ENCODE results near the gene PPFIBP2.

Gene PPFIBP2

GRCh38 chr11:7513234-7514098, at the start of gene PPFIBP2:
PPFIBP2 (plus strand) TSS chr11:7513999; CDS start chr11:7549476, 35,477 bp downstream.
- DNase-seq, result peak; percentile 86

GRCh38 chr11:7467652-7468051, 46.1 kb upstream of the PPFIBP2 start:
- no peak for DNase-seq

- DNase-seq, result no peak
These were observed 44.4 kb upstream of the PPFIBP2 start for GRCh38 chr11:7469351-7469865.

- no peak for DNase-seq
These were observed 42.7 kb upstream of the PPFIBP2 start for GRCh38 chr11:7471071-7471470.

GRCh38 chr11:7473717-7474116, 40.1 kb upstream of the PPFIBP2 start:
- no peak for DNase-seq

GRCh38 chr11:7480113-7480512, 33.7 kb upstream of the PPFIBP2 start:
- no peak for DNase-seq

GRCh38 chr11:7484131-7484530, 29.7 kb upstream of the PPFIBP2 start:
- no peak for DNase-seq

GRCh38 chr11:7484645-7485044, 29.2 kb upstream of the PPFIBP2 start:
- DNase-seq, result no peak

- DNase-seq, result no peak
These were observed 28.4 kb upstream of the PPFIBP2 start, which contains the start of gene OLFML1 for GRCh38 chr11:7485186-7486097. OLFML1 (plus strand) TSS chr11:7485506; CDS start chr11:7485876, 370 bp downstream.

- no peak for DNase-seq
These were observed 27.6 kb upstream of the PPFIBP2 start for GRCh38 chr11:7486098-7486780.

- DNase-seq, result no peak
These were observed 27.0 kb upstream of the PPFIBP2 start for GRCh38 chr11:7486781-7487140.

- DNase-seq, result no peak
These were observed 26.4 kb upstream of the PPFIBP2 start for GRCh38 chr11:7487360-7487759.

GRCh38 chr11:7488681-7489080, 25.1 kb upstream of the PPFIBP2 start:
- DNase-seq, result no peak

GRCh38 chr11:7489376-7489775, 24.4 kb upstream of the PPFIBP2 start:
- no peak for DNase-seq

GRCh38 chr11:7490054-7490453, 23.7 kb upstream of the PPFIBP2 start:
- DNase-seq, result no peak

- no peak for DNase-seq
These were observed 23.3 kb upstream of the PPFIBP2 start for GRCh38 chr11:7490535-7490934.

- DNase-seq, result no peak
These were observed 21.5 kb upstream of the PPFIBP2 start for GRCh38 chr11:7492253-7492652.

GRCh38 chr11:7493670-7494069, 20.1 kb upstream of the PPFIBP2 start:
- no peak for DNase-seq

- DNase-seq, result no peak
These were observed 19.6 kb upstream of the PPFIBP2 start for GRCh38 chr11:7494086-7494745.

GRCh38 chr11:7495882-7496551, 17.8 kb upstream of the PPFIBP2 start:
- DNase-seq, result no peak

GRCh38 chr11:7498193-7498592, 15.6 kb upstream of the PPFIBP2 start:
- no peak for DNase-seq

GRCh38 chr11:7499081-7499480, 14.7 kb upstream of the PPFIBP2 start:
- no peak for DNase-seq

Data from cortex of kidney (tissue), 1 donor.